Omental fat pad (tissue), 4 donors: Measurements from ENCODE around the gene NTNG1. TPM values are rescaled to one million over a fixed set of nuclear protein-coding genes. Genes with fewer than 3 reads are reported as not detected.

Experiments
- ATAC-seq: fragments of 150-250 bp; one replicate; pipeline ENCODE4 v1.9.1; 2016; ENCODE audit warnings: mild to moderate bottlenecking, moderate library complexity; ENCODE audit not compliant: low FRiP score
- DNase-seq: peaks from one replicate; pipeline ENCODE4 v3.0.0-alpha.2; 2019; ENCODE audit warnings: low spot score
- CTCF ChIP-seq, 3 donors: fragments of 450-650 bp; IDR thresholded peaks; one replicate each; pipeline ENCODE4 v1.5.1; 2016 to 2017; ENCODE audit warnings: antibody characterized with exemption in 3 of 3, mild to moderate bottlenecking in 3 of 3, moderate library complexity in 2 of 3
- total RNA-seq, 4 donors: library from RNA; depleted of rRNA; stranded (reverse); fragments of >200 nt; gene quantifications; one replicate each; pipeline ENCODE4 v1.1.0, GENCODE V29; 2016

NTNG1 gene
- total RNA-seq, 4 donors from 2014 or later, result 1.3 to 28.5 (median 6.6) TPM

GRCh38 chr1:107277022-107277421 lies 136.2 kb downstream of the NTNG1 start:
- TF ChIP-seq CTCF (IDR thresholded peaks at IDR 0.05), result no peak
- DNase-seq, result no peak
- ATAC-seq, result no peak

GRCh38 chr1:107286125-107286524 lies 145.3 kb downstream of the NTNG1 start:
- DNase-seq (no peak), ATAC-seq (no peak)
- no peak for TF ChIP-seq CTCF (IDR thresholded peaks at IDR 0.05)

GRCh38 chr1:107291987-107292386 lies 151.1 kb downstream of the NTNG1 start:
- ATAC-seq (no peak), DNase-seq (no peak)
- TF ChIP-seq CTCF (IDR thresholded peaks at IDR 0.05), result no peak

GRCh38 chr1:107293901-107294613 lies 153.2 kb downstream of the NTNG1 start:
- no peak for TF ChIP-seq CTCF (IDR thresholded peaks at IDR 0.05)
- ATAC-seq, result no peak
- DNase-seq, result no peak

GRCh38 chr1:107294686-107295085 lies 153.8 kb downstream of the NTNG1 start:
- TF ChIP-seq CTCF (IDR thresholded peaks at IDR 0.05), result no peak
- DNase-seq (no peak), ATAC-seq (no peak)

GRCh38 chr1:107297681-107298080 lies 156.8 kb downstream of the NTNG1 start:
- TF ChIP-seq CTCF (IDR thresholded peaks at IDR 0.05), result no peak
- DNase-seq, result no peak
- ATAC-seq, result no peak

GRCh38 chr1:107298526-107298925 lies 157.7 kb downstream of the NTNG1 start:
- no peak for ATAC-seq
- DNase-seq, result no peak
- no peak for TF ChIP-seq CTCF (IDR thresholded peaks at IDR 0.05)
